K562 (cell line): Measurements from ENCODE around the gene APOBEC3F.

Source experiments
- CHD2 ChIP-seq: IDR thresholded peaks from 2 replicates; pipeline ENCODE4 v1.6.1; 2011; ENCODE audit warnings: low read depth, low read length
- ELF1 ChIP-seq: fragments of 200-800 bp; sonication (Bioruptor generic); IDR thresholded peaks from 2 replicates; pipeline ENCODE4 v1.6.1; 2016; ENCODE audit warnings: missing genetic modification characterization, missing compliant biosample characterization
- EZH2 ChIP-seq: IDR thresholded peaks from 2 replicates; pipeline ENCODE4 v1.6.1; 2012; ENCODE audit warnings: low read depth, mild to moderate bottlenecking, inconsistent platforms, low read length, borderline replicate concordance
- FOXA1 ChIP-seq: fragments of 450-650 bp; IDR thresholded peaks from 2 replicates; pipeline ENCODE4 v1.6.1; 2016; ENCODE audit warnings: mild to moderate bottlenecking, borderline replicate concordance
- MAFK ChIP-seq: IDR thresholded peaks from 2 replicates; pipeline ENCODE4 v1.6.1; 2011; ENCODE audit warnings: low read length, improper control_type of control experiment
- MYNN ChIP-seq, 2 experiments: sonication (generic); formaldehyde crosslinking in 1 of 2; IDR thresholded peaks; 2 replicates each; pipeline versions ENCODE4 v1.5.0 to v1.6.1; 2016 to 2020; ENCODE audit warnings: antibody characterized with exemption in 1 of 2, missing genetic modification reagents in 1 of 2
- RAD21 ChIP-seq, 2 experiments: fragments of 250-450 bp in 1 of 2; fragments of 450-650 bp in 1 of 2; sonication (Bioruptor Pico) in 1 of 2; formaldehyde crosslinking in 1 of 2; IDR thresholded peaks in 1 of 2; conservative IDR thresholded peaks in 1 of 2; 2 replicates each; pipeline versions ENCODE4 v1.4.0 to v1.8.0; 2020 to 2022; ENCODE audit warnings: mild to moderate bottlenecking in 2 of 2, moderate library complexity in 1 of 2
- RFX5 ChIP-seq: IDR thresholded peaks from 2 replicates; pipeline ENCODE4 v1.6.1; 2011; ENCODE audit warnings: low read depth, mild to moderate bottlenecking, improper control_type of control experiment, low read length
- ZNF263 ChIP-seq: sonication (generic); formaldehyde crosslinking; IDR thresholded peaks from 2 replicates; pipeline ENCODE4 v1.8.0; 2022; ENCODE audit warnings: mild to moderate bottlenecking, missing genetic modification reagents, borderline replicate concordance
- TF ChIP-seq, protein P1 (sequence below), 3 experiments: IDR thresholded peaks in 2 of 3; conservative IDR thresholded peaks in 1 of 3; 2 replicates each; pipeline ENCODE4 v1.5.1; 2011 to 2012; ENCODE audit warnings: low read length in 3 of 3, mild to moderate bottlenecking in 3 of 3, control low read depth in 2 of 3, improper control_type of control experiment in 1 of 3, inconsistent platforms in 1 of 3, low read depth in 1 of 3, mixed read lengths in 1 of 3, moderate library complexity in 1 of 3; ENCODE audit not compliant: insufficient read depth in 2 of 3
- TF ChIP-seq, protein P2 (sequence below): sonication (generic); formaldehyde crosslinking; IDR thresholded peaks from 2 replicates; pipeline ENCODE4 v1.9.0; 2022; ENCODE audit warnings: mild to moderate bottlenecking, missing genetic modification reagents

DNA sequence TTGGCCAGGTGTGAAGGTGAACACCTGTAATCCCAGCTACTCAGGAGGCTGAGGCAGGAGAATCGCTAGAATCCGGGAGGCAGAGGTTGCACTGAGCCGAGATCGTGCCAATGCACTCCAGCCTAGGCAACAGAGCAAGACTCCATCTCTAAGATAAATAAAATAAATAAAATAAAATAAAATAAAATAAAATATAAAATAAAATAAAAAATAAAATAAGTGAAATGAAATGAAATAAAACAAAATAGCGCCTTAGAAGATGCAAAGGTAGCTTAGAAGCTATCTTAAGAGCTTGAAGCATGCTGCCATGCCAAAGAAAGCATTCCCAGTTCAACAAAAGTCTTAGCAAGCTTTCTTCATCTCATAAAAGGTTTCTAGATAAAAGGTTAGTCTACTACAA is 33.5 kb upstream of the APOBEC3F start:
- TF ChIP-seq ZNF263 (CRISPR knock-in tag) (no peak), RAD21 (CRISPR knock-in tag; conservative IDR thresholded peaks at IDR 0.05 in 1 of 2, IDR thresholded peaks at IDR 0.05 in 1 of 2) (no peak), MYNN (IDR thresholded peaks at IDR 0.05) (no peak), MYNN (CRISPR knock-in tag; IDR thresholded peaks at IDR 0.05) (no peak), FOXA1 (no peak), CHD2 (no peak), EZH2 (no peak), MAFK (no peak), ELF1 (no peak), RFX5 (no peak)
- TF ChIP-seq, protein P1, sequence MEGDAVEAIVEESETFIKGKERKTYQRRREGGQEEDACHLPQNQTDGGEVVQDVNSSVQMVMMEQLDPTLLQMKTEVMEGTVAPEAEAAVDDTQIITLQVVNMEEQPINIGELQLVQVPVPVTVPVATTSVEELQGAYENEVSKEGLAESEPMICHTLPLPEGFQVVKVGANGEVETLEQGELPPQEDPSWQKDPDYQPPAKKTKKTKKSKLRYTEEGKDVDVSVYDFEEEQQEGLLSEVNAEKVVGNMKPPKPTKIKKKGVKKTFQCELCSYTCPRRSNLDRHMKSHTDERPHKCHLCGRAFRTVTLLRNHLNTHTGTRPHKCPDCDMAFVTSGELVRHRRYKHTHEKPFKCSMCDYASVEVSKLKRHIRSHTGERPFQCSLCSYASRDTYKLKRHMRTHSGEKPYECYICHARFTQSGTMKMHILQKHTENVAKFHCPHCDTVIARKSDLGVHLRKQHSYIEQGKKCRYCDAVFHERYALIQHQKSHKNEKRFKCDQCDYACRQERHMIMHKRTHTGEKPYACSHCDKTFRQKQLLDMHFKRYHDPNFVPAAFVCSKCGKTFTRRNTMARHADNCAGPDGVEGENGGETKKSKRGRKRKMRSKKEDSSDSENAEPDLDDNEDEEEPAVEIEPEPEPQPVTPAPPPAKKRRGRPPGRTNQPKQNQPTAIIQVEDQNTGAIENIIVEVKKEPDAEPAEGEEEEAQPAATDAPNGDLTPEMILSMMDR (IDR thresholded peaks at IDR 0.05 in 2 of 3, conservative IDR thresholded peaks at IDR 0.05 in 1 of 3; ENCODE audit: insufficient read depth in 2 of 3, low read depth in 1 of 3, low read length in 3 of 3): no peak
- TF ChIP-seq, protein P2, sequence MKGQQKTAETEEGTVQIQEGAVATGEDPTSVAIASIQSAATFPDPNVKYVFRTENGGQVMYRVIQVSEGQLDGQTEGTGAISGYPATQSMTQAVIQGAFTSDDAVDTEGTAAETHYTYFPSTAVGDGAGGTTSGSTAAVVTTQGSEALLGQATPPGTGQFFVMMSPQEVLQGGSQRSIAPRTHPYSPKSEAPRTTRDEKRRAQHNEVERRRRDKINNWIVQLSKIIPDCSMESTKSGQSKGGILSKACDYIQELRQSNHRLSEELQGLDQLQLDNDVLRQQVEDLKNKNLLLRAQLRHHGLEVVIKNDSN (CRISPR knock-in tag): no peak
